ENCODE data around the gene CCDC117. TPM values are rescaled to one million over a fixed set of nuclear protein-coding genes. Genes with fewer than 3 reads are reported as not detected.

CCDC117 gene
- polyA plus RNA-seq, 1 donor (not counting 4 experiments of a cell fraction or from before 2014, with no cell fraction given) = 8.8 TPM

DNA sequence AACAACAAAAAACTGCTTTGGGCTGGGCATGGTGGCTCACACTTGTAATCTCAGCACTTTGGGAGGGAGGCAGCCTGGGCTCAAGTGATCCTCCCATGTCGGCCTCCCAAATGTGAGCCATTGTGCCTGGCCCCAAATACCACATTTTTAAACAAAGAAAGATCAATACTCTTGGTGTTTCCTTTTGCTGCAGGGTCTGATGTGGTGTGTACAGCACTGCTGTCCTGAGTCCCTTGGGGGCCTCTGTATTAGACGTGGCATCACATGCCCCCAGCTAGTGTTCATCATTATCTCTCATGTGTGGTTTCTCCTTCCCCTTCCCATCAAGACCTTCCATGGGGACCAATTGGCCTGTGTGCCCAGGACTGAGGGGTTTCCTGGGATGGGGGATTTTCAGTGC lies 48.4 kb downstream of the CCDC117 start:
- Histone ChIP-seq H3K4me1 (ENCODE audit: control insufficient read depth, extremely low read depth, insufficient read depth, low read length) (no peaks in the 10 kb centered on the region), H3K27ac (ENCODE audit: control insufficient read depth, insufficient read depth, low read length) (no peak overlapping the region)

DNA sequence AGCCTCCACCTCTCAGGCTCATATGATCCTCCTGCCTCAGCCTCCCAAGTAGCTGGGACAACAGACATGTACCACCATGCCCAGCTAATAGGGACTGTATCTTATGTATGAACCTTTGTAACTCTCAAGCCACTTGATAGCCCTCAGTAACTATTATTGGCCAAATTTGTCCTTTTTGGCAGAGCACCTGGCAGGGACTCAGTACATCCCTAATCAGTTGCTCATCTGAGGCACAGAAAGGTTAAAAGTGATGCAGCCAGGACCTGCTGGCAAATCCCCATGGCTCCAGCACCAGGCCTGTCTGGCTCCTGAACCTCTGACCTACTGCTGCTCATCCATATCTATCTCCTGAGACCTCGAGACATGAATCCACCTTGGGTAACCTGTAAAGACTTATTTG lies 49.0 kb downstream of the CCDC117 start:
- dilution Hi-C loops (cut with MboI; ENCODE audit: extremely low pct_ligation_motif_present, low sequenced_read_pairs) = no loop called here
- no peak for FAIRE-seq
- H3K27ac ChIP-seq (ENCODE audit: control insufficient read depth, insufficient read depth, low read length) = no peak overlapping the region

More for the DNA sequence above, 48.4 kb downstream of the CCDC117 start:
- Histone ChIP-seq H2AFZ (ENCODE audit: control insufficient read depth, low read length) (no peak overlapping the region), H3K27me3 (ENCODE audit: control insufficient read depth, extremely low read depth, insufficient read depth, low read length) (no peaks in the 10 kb centered on the region), H3K9me1 (ENCODE audit: control insufficient read depth, extremely low read depth, insufficient read depth, low read length) (no peaks in the 10 kb centered on the region), H4K20me1 (ENCODE audit: control insufficient read depth, extremely low read depth, insufficient read depth, low read length) (no peaks in the 10 kb centered on the region), H3K9me3 (ENCODE audit: control insufficient read depth, low read depth, low read length) (no peaks in the 10 kb centered on the region), H3K9ac (ENCODE audit: control insufficient read depth, extremely low read depth, insufficient read depth, low read length) (no peak overlapping the region), H3K4me2 (ENCODE audit: control insufficient read depth, extremely low read depth, insufficient read depth, low read depth, low read length) (no peak overlapping the region), H3K36me3 (ENCODE audit: control insufficient read depth in 2 of 2, extremely low read depth in 1 of 2, insufficient read depth in 2 of 2, low read length in 2 of 2) (no peaks in the 10 kb centered on the region), H3K79me2 (ENCODE audit: control insufficient read depth, insufficient read depth, low read length) (no peaks in the 10 kb centered on the region), H3K4me3 (ENCODE audit: control insufficient read depth in 2 of 3, extremely low read depth in 1 of 3, insufficient read depth in 2 of 3, low read depth in 1 of 3, low read length in 3 of 3) (no peak overlapping the region)
- TF ChIP-seq, protein P1, sequence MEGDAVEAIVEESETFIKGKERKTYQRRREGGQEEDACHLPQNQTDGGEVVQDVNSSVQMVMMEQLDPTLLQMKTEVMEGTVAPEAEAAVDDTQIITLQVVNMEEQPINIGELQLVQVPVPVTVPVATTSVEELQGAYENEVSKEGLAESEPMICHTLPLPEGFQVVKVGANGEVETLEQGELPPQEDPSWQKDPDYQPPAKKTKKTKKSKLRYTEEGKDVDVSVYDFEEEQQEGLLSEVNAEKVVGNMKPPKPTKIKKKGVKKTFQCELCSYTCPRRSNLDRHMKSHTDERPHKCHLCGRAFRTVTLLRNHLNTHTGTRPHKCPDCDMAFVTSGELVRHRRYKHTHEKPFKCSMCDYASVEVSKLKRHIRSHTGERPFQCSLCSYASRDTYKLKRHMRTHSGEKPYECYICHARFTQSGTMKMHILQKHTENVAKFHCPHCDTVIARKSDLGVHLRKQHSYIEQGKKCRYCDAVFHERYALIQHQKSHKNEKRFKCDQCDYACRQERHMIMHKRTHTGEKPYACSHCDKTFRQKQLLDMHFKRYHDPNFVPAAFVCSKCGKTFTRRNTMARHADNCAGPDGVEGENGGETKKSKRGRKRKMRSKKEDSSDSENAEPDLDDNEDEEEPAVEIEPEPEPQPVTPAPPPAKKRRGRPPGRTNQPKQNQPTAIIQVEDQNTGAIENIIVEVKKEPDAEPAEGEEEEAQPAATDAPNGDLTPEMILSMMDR (optimal IDR thresholded peaks at IDR 0.05 in 1 of 3, IDR thresholded peaks at IDR 0.05 in 1 of 3, conservative IDR thresholded peaks at IDR 0.05 in 1 of 3; ENCODE audit: extremely low read depth in 1 of 3, insufficient read depth in 2 of 3, low read length in 3 of 3) = no peak
- no peak for TF ChIP-seq EZH2 (IDR thresholded peaks at IDR 0.05; ENCODE audit: low read length)
- no peak for DNase-seq (ENCODE audit: low read depth, low spot score)
- no peak for FAIRE-seq
- dilution Hi-C loops (cut with MboI; ENCODE audit: extremely low pct_ligation_motif_present, low sequenced_read_pairs) = no loop called here

More for the DNA sequence above, 49.0 kb downstream of the CCDC117 start:
- H3K4me3 ChIP-seq (ENCODE audit: control insufficient read depth in 2 of 3, extremely low read depth in 1 of 3, insufficient read depth in 2 of 3, low read depth in 1 of 3, low read length in 3 of 3) = no peak overlapping the region
- H3K9ac ChIP-seq (ENCODE audit: control insufficient read depth, extremely low read depth, insufficient read depth, low read length) = no peak overlapping the region
- no peak for DNase-seq (ENCODE audit: low read depth, low spot score)
- no peaks in the 10 kb centered on the region for H3K4me1 ChIP-seq (ENCODE audit: control insufficient read depth, extremely low read depth, insufficient read depth, low read length)
- H3K36me3 ChIP-seq (ENCODE audit: control insufficient read depth in 2 of 2, extremely low read depth in 1 of 2, insufficient read depth in 2 of 2, low read length in 2 of 2) = no peaks in the 10 kb centered on the region
- H3K4me2 ChIP-seq (ENCODE audit: control insufficient read depth, extremely low read depth, insufficient read depth, low read depth, low read length) = no peak overlapping the region
- H3K27me3 ChIP-seq (ENCODE audit: control insufficient read depth, extremely low read depth, insufficient read depth, low read length) = no peaks in the 10 kb centered on the region
- no peak for TF ChIP-seq EZH2 (IDR thresholded peaks at IDR 0.05; ENCODE audit: low read length)
- TF ChIP-seq, protein P1 (optimal IDR thresholded peaks at IDR 0.05 in 1 of 3, IDR thresholded peaks at IDR 0.05 in 1 of 3, conservative IDR thresholded peaks at IDR 0.05 in 1 of 3; ENCODE audit: extremely low read depth in 1 of 3, insufficient read depth in 2 of 3, low read length in 3 of 3) = no peak
- H3K9me3 ChIP-seq (ENCODE audit: control insufficient read depth, low read depth, low read length) = no peaks in the 10 kb centered on the region
- no peaks in the 10 kb centered on the region for H4K20me1 ChIP-seq (ENCODE audit: control insufficient read depth, extremely low read depth, insufficient read depth, low read length)
- H3K79me2 ChIP-seq (ENCODE audit: control insufficient read depth, insufficient read depth, low read length) = no peaks in the 10 kb centered on the region
- no peak overlapping the region for H2AFZ ChIP-seq (ENCODE audit: control insufficient read depth, low read length)
- H3K9me1 ChIP-seq (ENCODE audit: control insufficient read depth, extremely low read depth, insufficient read depth, low read length) = no peaks in the 10 kb centered on the region

Data from keratinocyte (primary cell).